Vagina (tissue), 2 donors: ENCODE data around the gene OBSL1. TPM values are rescaled to one million over a fixed set of nuclear protein-coding genes. Genes with fewer than 3 reads are reported as not detected.

ENCODE experiments used
- DNase-seq, 2 donors: peaks; one replicate each; pipeline ENCODE4 v3.0.0-alpha.2; 2017; ENCODE audit errors: extremely low spot score in 2 of 2
- H3K27ac ChIP-seq: fragments of 200-600 bp; sonication (generic); one replicate; pipeline ENCODE4 v1.5.1; 2019
- H3K27me3 ChIP-seq: fragments of 200-600 bp; sonication (generic); one replicate; pipeline ENCODE4 v1.5.1; 2019
- H3K36me3 ChIP-seq, 2 donors: fragments of 200-600 bp; sonication (generic); one replicate each; pipeline ENCODE4 v1.5.1; 2017 to 2019
- H3K4me1 ChIP-seq: fragments of 200-600 bp; sonication (generic); one replicate; pipeline ENCODE4 v1.5.1; 2019
- H3K4me3 ChIP-seq, 2 donors: fragments of 200-600 bp; sonication (generic); 1 replicate in 1 of 2; 2 replicates in 1 of 2; pipeline ENCODE4 v1.5.1; 2016 to 2019
- H3K9me3 ChIP-seq: fragments of 200-600 bp; sonication (generic); one replicate; pipeline ENCODE4 v1.5.1; 2019
- POLR2A ChIP-seq, 2 donors: fragments of 450-650 bp; IDR thresholded peaks; one replicate each; pipeline ENCODE4 v1.6.1; 2017; ENCODE audit warnings: antibody characterized with exemption in 2 of 2, mild to moderate bottlenecking in 2 of 2, moderate library complexity in 2 of 2
- POLR2AphosphoS5 ChIP-seq, 2 donors: sonication (generic); formaldehyde crosslinking; IDR thresholded peaks; one replicate each; pipeline ENCODE4 v1.9.0; 2017; ENCODE audit warnings: antibody characterized with exemption in 2 of 2, mild to moderate bottlenecking in 2 of 2, low read depth in 1 of 2; ENCODE audit not compliant: insufficient read depth in 1 of 2
- intact Hi-C: fragments of 100-400 bp; cut with DNase I; formaldehyde crosslinking; loops from one replicate; pipeline ENCODE4 v1.15.1; 2023
- total RNA-seq: library from RNA; depleted of rRNA; stranded (reverse); fragments of >200 nt; gene quantifications from one replicate; pipeline ENCODE4 v1.2.3, GENCODE V29; 2016
- TF ChIP-seq, protein P1 (sequence below), 3 experiments: fragments of 450-650 bp in 2 of 3; fragments of 200-600 bp in 1 of 3; sonication (generic) in 1 of 3; IDR thresholded peaks; one replicate each; pipeline ENCODE4 v1.5.1; 2017 to 2019; ENCODE audit warnings: antibody characterized with exemption in 3 of 3, mild to moderate bottlenecking in 2 of 3, moderate library complexity in 2 of 3

The OBSL1 gene
- total RNA-seq, 1 donor from 2014 or later = 53.0 TPM

DNA sequence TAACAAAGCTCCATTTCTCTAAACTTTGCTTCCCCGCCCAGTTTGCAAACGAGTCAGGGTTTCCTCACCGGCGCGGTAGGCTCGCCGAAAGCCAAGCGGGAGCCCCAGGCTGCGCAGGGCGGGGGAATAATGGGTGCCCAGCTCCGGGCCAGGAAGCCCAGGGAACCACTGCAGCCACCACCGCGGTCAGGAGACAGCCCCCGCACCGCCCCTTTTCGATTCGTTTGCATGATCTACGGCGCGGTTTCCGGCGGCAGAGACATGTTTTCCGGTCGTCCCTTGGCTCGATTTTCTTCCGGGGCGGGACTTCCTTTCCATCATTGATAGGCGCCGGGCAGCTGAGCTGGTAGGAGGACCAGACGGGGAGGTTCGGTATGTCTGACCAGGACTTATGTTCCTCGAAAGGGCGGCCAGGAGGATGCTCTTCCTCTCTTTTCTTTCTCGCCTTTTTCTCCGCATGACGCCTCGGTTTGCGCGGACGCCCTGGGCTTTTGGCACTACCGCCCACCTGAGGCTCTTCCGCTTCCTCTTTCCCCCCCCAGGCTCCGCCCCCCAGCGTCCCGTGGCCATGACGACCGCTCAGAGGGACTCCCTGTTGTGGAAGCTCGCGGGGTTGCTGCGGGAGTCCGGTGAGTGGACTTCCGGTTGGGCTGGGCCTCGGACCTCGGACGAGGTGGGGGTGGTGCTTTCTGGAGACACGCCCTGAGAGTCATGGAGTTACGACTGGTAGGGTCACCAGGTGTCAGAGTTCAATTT is 26.4 kb upstream of the OBSL1 start, which contains the start of gene STK11IP:
TSS of gene STK11IP (plus strand) at position 306 of the 756 bp plus-strand sequence. CDS start at position 569, 263 bp downstream.
- H3K9me3 ChIP-seq = no peaks in the 10 kb centered on the region
- peaks cover 0 to 18% of the 10 kb centered on the region in 2 donors for H3K36me3 ChIP-seq
- H3K4me3 ChIP-seq = peak within 1 kb of the TSS; percentile 57 to 58
- DNase-seq = peak in 1 of 2 donors; percentile 96
- intact Hi-C loops = no loop called here
- no peaks in the 10 kb centered on the region for H3K27me3 ChIP-seq
- peaks cover 15% of the 10 kb centered on the region for H3K4me1 ChIP-seq
- peak within 1 kb of the TSS; percentile 76 for H3K27ac ChIP-seq
- peak in 1 of 2 donors; percentile 62 for TF ChIP-seq POLR2A (IDR thresholded peaks at IDR 0.05)
- peak; percentile 89 to 92 for TF ChIP-seq POLR2AphosphoS5 (IDR thresholded peaks at IDR 0.05; ENCODE audit: insufficient read depth in 1 of 2, low read depth in 1 of 2)
- TF ChIP-seq, protein P1, sequence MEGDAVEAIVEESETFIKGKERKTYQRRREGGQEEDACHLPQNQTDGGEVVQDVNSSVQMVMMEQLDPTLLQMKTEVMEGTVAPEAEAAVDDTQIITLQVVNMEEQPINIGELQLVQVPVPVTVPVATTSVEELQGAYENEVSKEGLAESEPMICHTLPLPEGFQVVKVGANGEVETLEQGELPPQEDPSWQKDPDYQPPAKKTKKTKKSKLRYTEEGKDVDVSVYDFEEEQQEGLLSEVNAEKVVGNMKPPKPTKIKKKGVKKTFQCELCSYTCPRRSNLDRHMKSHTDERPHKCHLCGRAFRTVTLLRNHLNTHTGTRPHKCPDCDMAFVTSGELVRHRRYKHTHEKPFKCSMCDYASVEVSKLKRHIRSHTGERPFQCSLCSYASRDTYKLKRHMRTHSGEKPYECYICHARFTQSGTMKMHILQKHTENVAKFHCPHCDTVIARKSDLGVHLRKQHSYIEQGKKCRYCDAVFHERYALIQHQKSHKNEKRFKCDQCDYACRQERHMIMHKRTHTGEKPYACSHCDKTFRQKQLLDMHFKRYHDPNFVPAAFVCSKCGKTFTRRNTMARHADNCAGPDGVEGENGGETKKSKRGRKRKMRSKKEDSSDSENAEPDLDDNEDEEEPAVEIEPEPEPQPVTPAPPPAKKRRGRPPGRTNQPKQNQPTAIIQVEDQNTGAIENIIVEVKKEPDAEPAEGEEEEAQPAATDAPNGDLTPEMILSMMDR (IDR thresholded peaks at IDR 0.05) = no peak

DNA sequence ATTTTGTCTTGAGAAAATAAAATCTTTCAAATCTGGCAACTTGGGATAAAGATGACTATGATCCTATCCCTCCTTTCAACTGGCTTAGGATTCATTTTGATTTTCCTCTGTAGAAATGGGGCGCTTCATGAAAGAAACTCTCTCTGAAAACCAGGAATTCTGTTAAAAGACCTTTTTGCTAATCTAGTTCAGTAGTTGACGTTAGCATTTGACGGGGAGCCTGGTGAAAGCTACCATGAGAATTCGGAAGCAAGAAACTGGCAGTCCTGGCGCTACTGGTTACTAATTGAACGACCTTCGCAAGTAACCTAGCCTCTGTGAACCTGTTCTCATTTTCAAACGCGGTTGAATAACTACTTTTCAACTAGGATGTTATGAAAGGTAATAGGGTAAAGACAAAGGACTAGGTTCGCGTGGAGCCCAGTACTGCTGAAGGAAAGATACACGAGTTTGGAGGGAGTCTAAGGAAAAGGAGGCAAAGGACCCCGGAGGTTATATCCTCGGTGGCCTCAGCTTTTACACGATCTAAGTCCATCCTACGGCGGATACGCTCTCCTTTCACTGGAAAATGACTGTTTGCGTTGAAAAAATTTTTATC is 25.7 kb upstream of the OBSL1 start:
- no peaks in the 10 kb centered on the region for H3K27me3 ChIP-seq
- peaks cover 15% of the 10 kb centered on the region for H3K4me1 ChIP-seq
- intact Hi-C loops = no loop called here
- H3K36me3 ChIP-seq = peaks cover 0 to 11% of the 10 kb centered on the region in 2 donors
- peak overlapping the region; percentile 57 to 58 for H3K4me3 ChIP-seq
- no peak for DNase-seq
- H3K9me3 ChIP-seq = no peaks in the 10 kb centered on the region
- TF ChIP-seq, protein P1 (IDR thresholded peaks at IDR 0.05) = no peak
- TF ChIP-seq POLR2AphosphoS5 (IDR thresholded peaks at IDR 0.05; ENCODE audit: insufficient read depth in 1 of 2, low read depth in 1 of 2) (no peak), POLR2A (IDR thresholded peaks at IDR 0.05) (no peak)
- peak overlapping the region; percentile 76 for H3K27ac ChIP-seq

DNA sequence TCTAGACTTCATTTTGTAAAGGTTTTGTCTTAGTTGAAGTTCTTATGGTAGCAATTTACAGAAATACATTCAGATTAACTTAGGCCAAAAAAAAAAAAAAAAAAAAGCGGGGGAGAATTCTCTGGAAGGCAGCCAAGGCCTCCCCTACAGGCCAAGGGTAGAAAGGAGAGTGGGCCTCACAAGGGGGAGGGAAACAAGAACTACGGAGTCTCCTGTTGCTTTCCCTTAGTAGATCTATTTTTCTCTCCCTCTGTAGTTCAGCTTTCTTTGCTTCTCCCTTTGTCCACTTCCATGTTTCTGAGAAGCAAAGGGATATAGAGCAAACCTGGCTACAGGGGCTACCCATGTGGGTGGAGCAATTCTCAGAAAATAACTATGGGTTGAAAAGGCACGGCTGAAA is 23.9 kb upstream of the OBSL1 start:
- intact Hi-C loops = no loop called here
- no peak for DNase-seq
- TF ChIP-seq POLR2A (IDR thresholded peaks at IDR 0.05) (no peak), POLR2AphosphoS5 (IDR thresholded peaks at IDR 0.05; ENCODE audit: insufficient read depth in 1 of 2, low read depth in 1 of 2) (no peak)
- TF ChIP-seq, protein P1 (IDR thresholded peaks at IDR 0.05) = no peak
- Histone ChIP-seq H3K27me3 (no peaks in the 10 kb centered on the region), H3K4me3 (no peak overlapping the region), H3K27ac (no peak overlapping the region), H3K4me1 (peaks cover 15% of the 10 kb centered on the region), H3K9me3 (no peaks in the 10 kb centered on the region), H3K36me3 (no peaks in the 10 kb centered on the region)

DNA sequence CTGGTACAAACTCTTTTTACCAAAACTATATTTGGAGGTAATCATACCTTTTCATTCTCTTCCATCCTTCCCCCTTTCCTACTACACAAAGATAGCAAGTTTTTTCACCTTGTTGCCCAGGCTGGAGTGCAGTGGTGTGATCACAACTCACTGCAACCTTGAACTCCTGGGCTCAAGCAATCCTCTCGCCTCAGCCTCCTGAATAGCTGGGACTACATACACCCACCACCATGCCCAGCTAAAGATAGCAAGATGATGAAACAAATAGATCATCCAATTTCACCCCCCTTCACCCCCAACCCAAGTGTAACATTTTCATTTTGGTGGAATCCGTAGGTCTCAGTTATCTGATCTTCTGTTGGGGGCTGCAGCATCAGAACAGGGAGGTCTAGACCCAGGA is 21.8 kb upstream of the OBSL1 start:
- TF ChIP-seq POLR2AphosphoS5 (IDR thresholded peaks at IDR 0.05; ENCODE audit: insufficient read depth in 1 of 2, low read depth in 1 of 2) = no peak
- TF ChIP-seq POLR2A (IDR thresholded peaks at IDR 0.05) = no peak
- TF ChIP-seq, protein P1 (IDR thresholded peaks at IDR 0.05) = no peak
- Histone ChIP-seq H3K4me1 (peaks cover 9% of the 10 kb centered on the region), H3K27ac (no peak overlapping the region), H3K4me3 (no peak overlapping the region), H3K36me3 (no peaks in the 10 kb centered on the region), H3K27me3 (no peaks in the 10 kb centered on the region), H3K9me3 (no peaks in the 10 kb centered on the region)
- intact Hi-C loops = no loop called here
- no peak for DNase-seq

DNA sequence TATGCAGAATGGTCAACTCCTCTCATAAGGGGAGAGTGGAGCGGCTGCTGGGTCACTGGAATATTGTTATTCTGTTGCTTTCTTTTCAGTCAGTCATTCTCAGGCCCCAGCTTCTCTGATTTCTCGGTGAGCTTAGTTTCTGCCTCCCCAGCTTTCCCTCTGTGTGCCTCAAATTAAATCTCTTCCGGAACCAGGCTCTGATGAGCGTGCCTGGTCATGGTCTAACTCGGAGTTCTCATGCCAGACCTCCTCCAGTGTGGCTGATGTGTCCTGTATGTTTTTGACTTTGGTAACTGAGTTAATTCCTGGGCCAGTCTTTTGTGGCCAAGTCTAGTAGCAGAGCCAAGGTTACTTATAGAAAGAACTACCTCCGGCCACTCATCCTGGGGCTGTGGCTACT is 21.4 kb upstream of the OBSL1 start:
- H3K4me1 ChIP-seq = peaks cover 8% of the 10 kb centered on the region
- TF ChIP-seq, protein P1 (IDR thresholded peaks at IDR 0.05) = no peak
- no peak for TF ChIP-seq POLR2A (IDR thresholded peaks at IDR 0.05)
- no peak for TF ChIP-seq POLR2AphosphoS5 (IDR thresholded peaks at IDR 0.05; ENCODE audit: insufficient read depth in 1 of 2, low read depth in 1 of 2)

More for the DNA sequence above, 21.4 kb upstream of the OBSL1 start:
- intact Hi-C loops = no loop called here
- no peak for DNase-seq
- H3K36me3 ChIP-seq = no peaks in the 10 kb centered on the region
- no peak overlapping the region for H3K27ac ChIP-seq
- no peak overlapping the region for H3K4me3 ChIP-seq
- H3K9me3 ChIP-seq = no peaks in the 10 kb centered on the region
- H3K27me3 ChIP-seq = no peaks in the 10 kb centered on the region
